HG03025 (cell line): ENCODE results near the gene PRSS57.
"Not testable (repeated sequence)": the region's sequence is repeated elsewhere in the genome, so short reads cannot be mapped to it uniquely, and the experiment has no call there.

ENCODE experiments used
- ATAC-seq: cut with Tn5 transposase; IDR thresholded peaks from one replicate; pipeline ENCODE4 v1.9.1; 2021; ENCODE audit warnings: mild to moderate bottlenecking, moderate library complexity; ENCODE audit not compliant: unreplicated experiment, low FRiP score

PRSS57 gene

GRCh38 chr19:723714-724113 lies 28.5 kb upstream of the PRSS57 start:
- ATAC-seq, result no peak

GRCh38 chr19:723247-723646 lies 28.0 kb upstream of the PRSS57 start:
- ATAC-seq, result no peak

GRCh38 chr19:722553-723101 lies 27.4 kb upstream of the PRSS57 start:
- ATAC-seq, result no peak

- no peak for ATAC-seq
Observed at GRCh38 chr19:720345-721160, 25.3 kb upstream of the PRSS57 start.

GRCh38 chr19:719636-720344 lies 24.5 kb upstream of the PRSS57 start:
- ATAC-seq, result no peak

GRCh38 chr19:718991-719512 lies 23.8 kb upstream of the PRSS57 start:
- no peak for ATAC-seq

GRCh38 chr19:718251-718951 lies 23.1 kb upstream of the PRSS57 start:
- no peak for ATAC-seq

GRCh38 chr19:715347-715746 lies 20.1 kb upstream of the PRSS57 start:
- no peak for ATAC-seq

- ATAC-seq, result no peak
Observed at GRCh38 chr19:711254-711653, 16.0 kb upstream of the PRSS57 start.

- no peak for ATAC-seq
Observed at GRCh38 chr19:710767-711166, 15.5 kb upstream of the PRSS57 start.

GRCh38 chr19:709965-710571 lies 14.8 kb upstream of the PRSS57 start:
- no peak for ATAC-seq

GRCh38 chr19:709196-709964 lies 14.1 kb upstream of the PRSS57 start:
- no peak for ATAC-seq

- no peak for ATAC-seq
Observed at GRCh38 chr19:708154-709143, 13.2 kb upstream of the PRSS57 start, which contains the start of gene PALM. Gene PALM (plus strand): TSS chr19:708935. CDS start chr19:709147, 212 bp downstream.

- no peak for ATAC-seq
Observed at GRCh38 chr19:704447-704741, 9.1 kb upstream of the PRSS57 start.

GRCh38 chr19:703651-704446 lies 8.6 kb upstream of the PRSS57 start:
- ATAC-seq, result no peak

GRCh38 chr19:703329-703650 lies 8.0 kb upstream of the PRSS57 start:
- ATAC-seq, result no peak

- not testable (repeated sequence) for ATAC-seq
Observed at GRCh38 chr19:702847-703246, 7.6 kb upstream of the PRSS57 start.

- not testable (repeated sequence) for ATAC-seq
Observed at GRCh38 chr19:699885-700284, 4.6 kb upstream of the PRSS57 start.
